Anterior cingulate cortex (tissue), 58 donors: ENCODE data around the gene DHX8.

Experiments used
- DNase-seq, 58 donors: peaks; one replicate each; lab custom pipeline; 2025; lab: John Stamatoyannopoulos, UW

DHX8 gene

GRCh38 chr17:43563600-43564594 is 80.1 kb downstream of the DHX8 start:
- no peak for DNase-seq

GRCh38 chr17:43568506-43569082 is 84.8 kb downstream of the DHX8 start:
- DNase-seq = no peak

GRCh38 chr17:43570518-43570928 is 86.7 kb downstream of the DHX8 start:
- peak in 14 of 58 donors; percentile 2 to 68 (median 12) for DNase-seq

- no peak for DNase-seq
Measured at GRCh38 chr17:43572368-43572980, 88.7 kb downstream of the DHX8 start.

- DNase-seq = no peak
Measured at GRCh38 chr17:43573579-43574321, 90.0 kb downstream of the DHX8 start.

- DNase-seq = peak in 1 of 58 donors; percentile 1
Measured at GRCh38 chr17:43574348-43574747, 90.6 kb downstream of the DHX8 start.

GRCh38 chr17:43574896-43575525 is 91.2 kb downstream of the DHX8 start:
- no peak for DNase-seq
